Ishikawa (cell line): ENCODE measurements around the gene CDK5R1.

Source experiments
- EP300 ChIP-seq: IDR thresholded peaks from 2 replicates; pipeline ENCODE4 v1.6.1; 2012; ENCODE audit warnings: borderline replicate concordance
- FOXM1 ChIP-seq: IDR thresholded peaks from 2 replicates; pipeline ENCODE4 v1.6.1; 2012; ENCODE audit warnings: low read depth, borderline replicate concordance
- TF ChIP-seq, protein P1 (sequence below): IDR thresholded peaks from 2 replicates; pipeline ENCODE4 v1.6.1; 2012; ENCODE audit warnings: low read depth, mild to moderate bottlenecking
- TF ChIP-seq, protein P2 (sequence below): IDR thresholded peaks from 2 replicates; pipeline ENCODE4 v1.6.1; 2012

DNA sequence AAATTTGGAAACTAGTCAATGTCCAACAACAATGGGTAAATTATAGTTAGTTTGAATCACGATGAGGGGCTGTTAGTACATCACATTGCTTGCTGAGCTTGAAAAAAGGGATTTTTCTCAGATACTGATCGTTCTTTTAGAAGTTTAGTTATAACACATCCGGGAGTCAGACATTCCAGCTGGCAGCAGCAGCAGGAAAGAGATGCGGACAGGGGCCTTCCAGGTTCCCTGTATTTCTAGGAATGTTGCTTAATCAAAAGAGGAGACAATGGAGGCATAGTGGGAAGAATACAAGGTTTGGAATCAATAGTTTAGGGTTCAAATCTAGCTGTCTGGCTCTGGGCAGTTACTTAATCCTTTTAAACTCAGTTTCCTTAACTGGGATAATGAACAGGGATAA, 27.8 kb downstream of the CDK5R1 start:
- TF ChIP-seq, protein P1, sequence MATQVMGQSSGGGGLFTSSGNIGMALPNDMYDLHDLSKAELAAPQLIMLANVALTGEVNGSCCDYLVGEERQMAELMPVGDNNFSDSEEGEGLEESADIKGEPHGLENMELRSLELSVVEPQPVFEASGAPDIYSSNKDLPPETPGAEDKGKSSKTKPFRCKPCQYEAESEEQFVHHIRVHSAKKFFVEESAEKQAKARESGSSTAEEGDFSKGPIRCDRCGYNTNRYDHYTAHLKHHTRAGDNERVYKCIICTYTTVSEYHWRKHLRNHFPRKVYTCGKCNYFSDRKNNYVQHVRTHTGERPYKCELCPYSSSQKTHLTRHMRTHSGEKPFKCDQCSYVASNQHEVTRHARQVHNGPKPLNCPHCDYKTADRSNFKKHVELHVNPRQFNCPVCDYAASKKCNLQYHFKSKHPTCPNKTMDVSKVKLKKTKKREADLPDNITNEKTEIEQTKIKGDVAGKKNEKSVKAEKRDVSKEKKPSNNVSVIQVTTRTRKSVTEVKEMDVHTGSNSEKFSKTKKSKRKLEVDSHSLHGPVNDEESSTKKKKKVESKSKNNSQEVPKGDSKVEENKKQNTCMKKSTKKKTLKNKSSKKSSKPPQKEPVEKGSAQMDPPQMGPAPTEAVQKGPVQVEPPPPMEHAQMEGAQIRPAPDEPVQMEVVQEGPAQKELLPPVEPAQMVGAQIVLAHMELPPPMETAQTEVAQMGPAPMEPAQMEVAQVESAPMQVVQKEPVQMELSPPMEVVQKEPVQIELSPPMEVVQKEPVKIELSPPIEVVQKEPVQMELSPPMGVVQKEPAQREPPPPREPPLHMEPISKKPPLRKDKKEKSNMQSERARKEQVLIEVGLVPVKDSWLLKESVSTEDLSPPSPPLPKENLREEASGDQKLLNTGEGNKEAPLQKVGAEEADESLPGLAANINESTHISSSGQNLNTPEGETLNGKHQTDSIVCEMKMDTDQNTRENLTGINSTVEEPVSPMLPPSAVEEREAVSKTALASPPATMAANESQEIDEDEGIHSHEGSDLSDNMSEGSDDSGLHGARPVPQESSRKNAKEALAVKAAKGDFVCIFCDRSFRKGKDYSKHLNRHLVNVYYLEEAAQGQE, result no peak
- no peak for TF ChIP-seq EP300
- TF ChIP-seq, protein P2, sequence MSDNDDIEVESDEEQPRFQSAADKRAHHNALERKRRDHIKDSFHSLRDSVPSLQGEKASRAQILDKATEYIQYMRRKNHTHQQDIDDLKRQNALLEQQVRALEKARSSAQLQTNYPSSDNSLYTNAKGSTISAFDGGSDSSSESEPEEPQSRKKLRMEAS, result no peak
- TF ChIP-seq FOXM1, result no peak
